ENCODE data around the gene KCNJ1.

KCNJ1 gene

DNA sequence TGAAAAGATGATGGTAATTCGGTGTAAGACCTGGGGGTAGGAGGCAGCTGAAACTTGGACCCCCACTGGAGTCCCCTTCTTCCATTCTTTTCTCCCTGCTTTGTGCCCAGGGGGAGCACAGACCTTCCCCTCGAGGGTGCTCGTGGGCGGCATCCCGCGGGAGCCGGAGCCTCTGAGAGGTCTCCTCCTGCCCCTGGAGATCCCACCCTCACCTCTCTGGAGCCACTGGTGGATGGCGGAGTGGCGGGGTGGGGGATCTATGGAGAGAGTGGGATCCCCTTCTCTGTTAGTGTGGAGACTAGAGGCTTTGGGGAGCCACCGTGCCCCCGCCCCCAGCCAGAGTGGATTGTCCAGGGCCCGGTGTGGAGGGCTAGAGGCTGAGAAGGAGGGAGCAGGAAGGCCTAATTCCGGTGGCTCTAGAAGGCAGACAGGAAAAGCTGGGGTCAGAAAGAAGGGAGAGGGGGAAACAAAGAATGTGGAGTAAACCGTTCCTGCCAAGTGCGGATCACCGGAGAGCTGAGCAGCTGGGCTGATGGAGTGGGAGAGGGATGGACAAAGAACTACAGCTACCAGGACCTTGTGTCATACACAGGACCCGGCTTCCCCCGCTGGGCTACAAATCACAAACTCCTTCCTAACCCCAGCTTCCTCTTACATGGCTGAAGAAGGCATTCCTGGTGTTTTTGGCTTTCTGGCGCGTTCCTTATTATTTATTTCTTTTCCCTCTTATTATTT lies 41.9 kb downstream of the KCNJ1 start:
- DNase-seq (ENCODE audit: extremely low read depth in 1 of 2, low read depth in 1 of 2): no peak

DNA sequence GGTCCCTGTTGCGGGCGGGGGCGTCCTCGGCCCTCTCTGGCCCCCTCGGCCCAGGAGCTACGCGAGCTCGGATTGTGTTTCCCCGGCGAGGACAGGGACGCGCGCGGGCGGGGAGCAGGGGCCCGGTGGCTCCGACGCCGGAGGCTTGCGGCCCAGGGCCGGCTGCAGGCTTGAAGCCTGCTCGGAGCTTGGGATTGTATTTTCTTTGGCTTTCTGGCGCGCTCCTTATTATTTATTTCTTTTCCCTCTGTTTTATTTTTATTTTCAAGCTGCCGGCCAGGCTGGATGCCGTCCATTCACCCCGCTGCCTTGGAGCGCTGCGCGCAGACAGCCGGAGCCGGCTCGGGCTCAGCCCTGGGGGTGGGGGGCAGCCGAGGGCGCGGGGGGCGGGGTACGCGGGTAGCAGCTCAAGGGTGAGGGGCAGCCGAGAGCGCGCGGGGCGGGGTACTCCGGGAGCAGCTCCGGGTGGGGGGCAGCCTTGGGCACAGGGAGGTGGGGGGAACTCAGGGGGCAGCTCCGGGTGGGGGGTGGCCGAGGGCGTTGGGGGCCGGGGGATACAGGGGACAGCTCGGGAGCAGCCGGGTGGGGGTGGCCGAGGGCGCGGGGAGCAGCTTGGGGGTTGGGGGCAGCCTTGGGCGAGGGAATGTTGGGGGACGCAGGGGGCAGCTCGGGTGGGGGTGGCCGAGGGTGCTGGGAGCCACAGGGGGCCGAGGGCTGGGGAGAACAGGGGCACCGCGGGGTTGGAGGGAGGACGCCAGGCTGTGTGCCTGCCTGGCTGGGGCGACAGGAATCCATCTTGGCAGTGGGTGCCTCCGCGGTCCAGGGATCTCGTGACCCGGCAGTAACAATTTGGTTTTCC lies 42.7 kb downstream of the KCNJ1 start:
- no peak for DNase-seq (ENCODE audit: extremely low read depth in 1 of 2, low read depth in 1 of 2)

- DNase-seq (ENCODE audit: extremely low read depth in 1 of 2, low read depth in 1 of 2): no peak
Measured at GRCh38 chr11:128823753-128824152, 43.3 kb downstream of the KCNJ1 start.

- no peak for DNase-seq (ENCODE audit: extremely low read depth in 1 of 2, low read depth in 1 of 2)
Measured at GRCh38 chr11:128822130-128822529, 45.0 kb downstream of the KCNJ1 start.

DNA sequence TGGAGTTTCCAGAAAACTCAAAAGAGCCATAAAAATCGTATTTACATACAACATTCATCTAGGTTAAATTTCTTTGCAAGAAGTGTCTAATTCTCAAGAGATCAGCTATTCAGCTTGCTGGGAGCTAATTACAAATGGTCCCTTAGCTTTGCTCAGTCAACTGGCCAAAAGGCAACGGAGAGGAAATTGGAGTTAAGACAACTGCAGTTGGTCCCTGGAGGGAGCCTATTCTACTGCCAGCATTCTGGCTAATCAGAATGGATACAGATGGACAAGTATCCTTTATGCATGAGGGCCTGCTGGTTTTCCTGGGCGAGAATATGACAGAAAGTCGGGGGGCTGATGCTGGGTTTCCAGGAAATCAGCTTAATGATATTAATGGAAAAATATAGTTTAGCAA lies 45.5 kb downstream of the KCNJ1 start:
- no peak for DNase-seq (ENCODE audit: extremely low read depth in 1 of 2, low read depth in 1 of 2)

- DNase-seq (ENCODE audit: extremely low read depth in 1 of 2, low read depth in 1 of 2): no peak
Measured at GRCh38 chr11:128819198-128819597, 47.9 kb downstream of the KCNJ1 start.

DNA sequence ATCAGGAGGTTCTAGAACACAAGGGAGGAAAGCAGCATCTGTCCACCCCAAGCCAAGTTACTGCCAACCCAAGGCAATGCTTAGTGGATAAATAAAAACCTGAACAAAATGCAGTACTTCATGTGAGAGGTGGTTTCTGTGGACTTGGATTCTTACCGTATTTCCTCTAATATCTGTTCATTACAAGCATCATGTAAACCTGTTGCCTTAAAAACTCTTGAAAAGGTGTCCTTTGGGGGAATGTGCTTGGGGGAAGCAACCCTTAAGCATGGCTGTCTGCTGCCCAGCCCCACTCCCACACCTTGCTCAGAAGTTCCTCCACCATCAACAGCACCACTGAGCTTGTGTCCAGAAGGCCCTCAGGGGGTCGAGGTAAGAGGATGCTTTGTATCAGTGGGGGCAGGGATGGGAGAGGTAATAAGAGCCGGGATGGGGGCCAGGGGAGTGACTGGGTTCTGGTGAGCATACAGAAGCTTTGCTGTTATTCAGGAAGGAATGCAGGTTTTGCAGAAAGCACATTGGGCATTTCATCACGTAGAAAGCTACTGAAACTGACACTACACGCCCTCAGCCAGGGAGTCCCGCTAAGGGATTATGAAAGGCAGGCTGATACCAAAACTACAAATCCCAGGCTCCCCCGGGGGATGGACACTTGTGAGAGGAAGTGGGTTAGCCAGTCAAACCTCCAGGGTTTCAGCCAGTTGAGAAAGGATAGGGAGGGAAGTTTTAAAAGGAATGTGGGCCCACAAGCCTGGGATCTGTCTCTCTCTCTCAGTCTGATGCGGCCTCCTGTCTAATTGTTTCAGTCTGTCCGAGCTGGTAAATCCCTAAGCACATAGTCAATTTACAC lies 52.0 kb downstream of the KCNJ1 start:
- no peak for DNase-seq (ENCODE audit: extremely low read depth in 1 of 2, low read depth in 1 of 2)

GRCh38 chr11:128813729-128814128 lies 53.4 kb downstream of the KCNJ1 start:
- no peak for DNase-seq (ENCODE audit: extremely low read depth in 1 of 2, low read depth in 1 of 2)

GRCh38 chr11:128810784-128811514 lies 56.1 kb downstream of the KCNJ1 start:
- DNase-seq (ENCODE audit: extremely low read depth in 1 of 2, low read depth in 1 of 2): no peak

GRCh38 chr11:128809128-128809527 lies 58.0 kb downstream of the KCNJ1 start:
- DNase-seq (ENCODE audit: extremely low read depth in 1 of 2, low read depth in 1 of 2): no peak

- DNase-seq (ENCODE audit: extremely low read depth in 1 of 2, low read depth in 1 of 2): no peak
Measured at GRCh38 chr11:128807909-128808308, 59.2 kb downstream of the KCNJ1 start.

DNA sequence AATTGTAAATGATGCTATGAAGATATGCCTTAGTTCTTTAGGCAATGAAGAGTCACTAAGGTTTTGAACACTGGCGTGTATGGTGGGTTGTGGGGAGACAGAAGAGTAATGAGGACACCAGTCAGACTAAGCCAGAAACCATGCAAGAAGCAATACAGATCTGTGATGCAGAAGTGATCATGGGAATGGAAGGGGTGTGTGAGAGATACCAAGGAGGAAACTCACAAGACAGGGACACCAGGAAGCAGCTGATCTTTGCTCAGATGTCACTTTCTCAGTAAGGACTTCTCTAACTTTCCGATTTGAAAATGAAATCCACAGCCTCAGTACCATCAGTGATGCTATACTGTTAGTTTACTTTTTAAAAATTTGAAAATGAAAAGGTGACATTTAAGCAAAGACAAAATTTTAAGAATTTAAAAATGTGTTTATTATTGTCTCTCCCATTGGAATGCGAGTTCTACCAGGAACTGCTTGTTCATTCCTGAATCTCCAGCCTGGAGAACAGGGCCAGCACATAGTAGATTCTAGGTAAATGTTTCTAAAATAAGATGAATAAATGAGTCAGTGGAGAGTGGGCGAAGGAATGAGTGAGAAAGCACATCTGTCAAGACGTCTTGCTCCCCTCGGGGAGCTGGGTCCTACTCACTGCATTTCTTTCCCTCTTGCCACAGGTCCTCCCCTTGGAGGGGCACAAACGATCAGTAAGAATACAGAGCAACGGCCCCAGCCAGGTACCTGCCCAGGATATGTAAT lies 60.4 kb downstream of the KCNJ1 start:
- no peak for DNase-seq (ENCODE audit: extremely low read depth in 1 of 2, low read depth in 1 of 2)

GRCh38 chr11:128804481-128804880 lies 62.6 kb downstream of the KCNJ1 start:
- DNase-seq (ENCODE audit: extremely low read depth in 1 of 2, low read depth in 1 of 2): no peak

GRCh38 chr11:128803449-128804245 lies 63.4 kb downstream of the KCNJ1 start:
- no peak for DNase-seq (ENCODE audit: extremely low read depth in 1 of 2, low read depth in 1 of 2)

GRCh38 chr11:128803011-128803410 lies 64.1 kb downstream of the KCNJ1 start:
- no peak for DNase-seq (ENCODE audit: extremely low read depth in 1 of 2, low read depth in 1 of 2)

GRCh38 chr11:128802358-128802981 lies 64.6 kb downstream of the KCNJ1 start:
- DNase-seq (ENCODE audit: extremely low read depth in 1 of 2, low read depth in 1 of 2): no peak

GRCh38 chr11:128800871-128801417 lies 66.2 kb downstream of the KCNJ1 start:
- no peak for DNase-seq (ENCODE audit: extremely low read depth in 1 of 2, low read depth in 1 of 2)

GRCh38 chr11:128796270-128796669 lies 70.8 kb downstream of the KCNJ1 start:
- DNase-seq (ENCODE audit: extremely low read depth in 1 of 2, low read depth in 1 of 2): no peak

All from activated CD8-positive, alpha-beta memory T cell treated with anti-CD3 and anti-CD28 coated beads for 1 hour (primary cell).